Glutamatergic neuron (in vitro differentiated cells): ENCODE data around the gene PHF10. TPM values are rescaled to one million over a fixed set of nuclear protein-coding genes. Genes with fewer than 3 reads are reported as not detected.

Experiments
- DNase-seq: peaks from one replicate; pipeline ENCODE4 v3.0.0; 2022
- H3K27ac Mint-ChIP-seq: one replicate; pipeline ENCODE4 v1.8.0; 2020; ENCODE audit warnings: mild to moderate bottlenecking, mixed read lengths, inconsistent platforms; ENCODE audit not compliant: unreplicated experiment
- H3K27me3 Mint-ChIP-seq: one replicate; pipeline ENCODE4 v1.8.0; 2020; ENCODE audit warnings: mild to moderate bottlenecking, moderate library complexity, mixed read lengths, inconsistent platforms; ENCODE audit not compliant: unreplicated experiment
- H3K36me3 Mint-ChIP-seq: one replicate; pipeline ENCODE4 v1.8.0; 2020; ENCODE audit warnings: mild to moderate bottlenecking, mixed read lengths, inconsistent platforms; ENCODE audit not compliant: unreplicated experiment
- H3K4me1 Mint-ChIP-seq: one replicate; pipeline ENCODE4 v1.8.0; 2020; ENCODE audit warnings: mild to moderate bottlenecking, low read depth, mixed read lengths, inconsistent platforms; ENCODE audit not compliant: unreplicated experiment
- H3K4me3 Mint-ChIP-seq: one replicate; pipeline ENCODE4 v1.8.0; 2020; ENCODE audit warnings: mild to moderate bottlenecking, mixed read lengths, inconsistent platforms; ENCODE audit not compliant: unreplicated experiment
- H3K9me3 Mint-ChIP-seq: one replicate; pipeline ENCODE4 v1.8.0; 2020; ENCODE audit warnings: mild to moderate bottlenecking, moderate library complexity, mixed read lengths, inconsistent platforms; ENCODE audit not compliant: unreplicated experiment
- total RNA-seq: library from RNA; stranded (reverse); fragmentation: NEBNext Ultra II Directional; extraction: Animal tissue kit (Norgen Biotek cat#: 25700); gene quantifications from one replicate; pipeline ENCODE4 v1.2.1, GENCODE V29; 2021; ENCODE audit not compliant: unreplicated experiment
- TF ChIP-seq, protein P1 (sequence below): fragments of 200-600 bp; sonication (generic); IDR thresholded peaks from one replicate; pipeline ENCODE4 v1.5.0; 2021; ENCODE audit not compliant: partially characterized antibody, unreplicated experiment

The PHF10 gene
- total RNA-seq, 1 donor from 2014 or later: 21.2 TPM

DNA sequence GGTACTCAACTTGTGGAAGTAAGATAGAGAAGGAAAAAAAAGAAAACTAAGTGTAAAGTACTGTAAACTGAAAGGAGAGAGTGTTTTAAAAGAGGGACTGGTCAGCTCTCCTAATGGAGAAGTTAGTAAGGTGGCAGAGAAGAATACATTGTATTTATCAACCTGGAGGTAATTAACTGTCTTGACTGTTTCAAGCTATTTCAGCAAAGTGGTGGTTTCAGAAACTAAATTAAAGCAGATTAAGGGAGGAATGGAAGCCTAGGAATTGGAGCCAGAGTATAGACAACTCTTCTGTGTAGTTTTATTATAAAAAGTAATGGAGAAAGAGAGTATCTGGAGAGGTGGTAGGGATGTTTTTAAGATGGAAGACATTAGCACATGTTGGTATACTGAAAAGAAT is 2.7 kb upstream of the PHF10 start:
- Mint-ChIP-seq H3K4me3 (peak overlapping the region; percentile 11), H3K36me3 (no peaks in the 10 kb centered on the region)

GRCh38 chr6:169726049-169726400 is 1.7 kb upstream of the PHF10 start:
- H3K36me3 Mint-ChIP-seq: no peaks in the 10 kb centered on the region

More for the DNA sequence above, 2.7 kb upstream of the PHF10 start:
- TF ChIP-seq, protein P1, sequence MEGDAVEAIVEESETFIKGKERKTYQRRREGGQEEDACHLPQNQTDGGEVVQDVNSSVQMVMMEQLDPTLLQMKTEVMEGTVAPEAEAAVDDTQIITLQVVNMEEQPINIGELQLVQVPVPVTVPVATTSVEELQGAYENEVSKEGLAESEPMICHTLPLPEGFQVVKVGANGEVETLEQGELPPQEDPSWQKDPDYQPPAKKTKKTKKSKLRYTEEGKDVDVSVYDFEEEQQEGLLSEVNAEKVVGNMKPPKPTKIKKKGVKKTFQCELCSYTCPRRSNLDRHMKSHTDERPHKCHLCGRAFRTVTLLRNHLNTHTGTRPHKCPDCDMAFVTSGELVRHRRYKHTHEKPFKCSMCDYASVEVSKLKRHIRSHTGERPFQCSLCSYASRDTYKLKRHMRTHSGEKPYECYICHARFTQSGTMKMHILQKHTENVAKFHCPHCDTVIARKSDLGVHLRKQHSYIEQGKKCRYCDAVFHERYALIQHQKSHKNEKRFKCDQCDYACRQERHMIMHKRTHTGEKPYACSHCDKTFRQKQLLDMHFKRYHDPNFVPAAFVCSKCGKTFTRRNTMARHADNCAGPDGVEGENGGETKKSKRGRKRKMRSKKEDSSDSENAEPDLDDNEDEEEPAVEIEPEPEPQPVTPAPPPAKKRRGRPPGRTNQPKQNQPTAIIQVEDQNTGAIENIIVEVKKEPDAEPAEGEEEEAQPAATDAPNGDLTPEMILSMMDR: no peak
- Mint-ChIP-seq H3K4me1 (peaks cover 5% of the 10 kb centered on the region), H3K27me3 (peaks cover 11% of the 10 kb centered on the region), H3K27ac (no peak overlapping the region), H3K9me3 (peaks cover 14% of the 10 kb centered on the region)
- no peak for DNase-seq

DNA sequence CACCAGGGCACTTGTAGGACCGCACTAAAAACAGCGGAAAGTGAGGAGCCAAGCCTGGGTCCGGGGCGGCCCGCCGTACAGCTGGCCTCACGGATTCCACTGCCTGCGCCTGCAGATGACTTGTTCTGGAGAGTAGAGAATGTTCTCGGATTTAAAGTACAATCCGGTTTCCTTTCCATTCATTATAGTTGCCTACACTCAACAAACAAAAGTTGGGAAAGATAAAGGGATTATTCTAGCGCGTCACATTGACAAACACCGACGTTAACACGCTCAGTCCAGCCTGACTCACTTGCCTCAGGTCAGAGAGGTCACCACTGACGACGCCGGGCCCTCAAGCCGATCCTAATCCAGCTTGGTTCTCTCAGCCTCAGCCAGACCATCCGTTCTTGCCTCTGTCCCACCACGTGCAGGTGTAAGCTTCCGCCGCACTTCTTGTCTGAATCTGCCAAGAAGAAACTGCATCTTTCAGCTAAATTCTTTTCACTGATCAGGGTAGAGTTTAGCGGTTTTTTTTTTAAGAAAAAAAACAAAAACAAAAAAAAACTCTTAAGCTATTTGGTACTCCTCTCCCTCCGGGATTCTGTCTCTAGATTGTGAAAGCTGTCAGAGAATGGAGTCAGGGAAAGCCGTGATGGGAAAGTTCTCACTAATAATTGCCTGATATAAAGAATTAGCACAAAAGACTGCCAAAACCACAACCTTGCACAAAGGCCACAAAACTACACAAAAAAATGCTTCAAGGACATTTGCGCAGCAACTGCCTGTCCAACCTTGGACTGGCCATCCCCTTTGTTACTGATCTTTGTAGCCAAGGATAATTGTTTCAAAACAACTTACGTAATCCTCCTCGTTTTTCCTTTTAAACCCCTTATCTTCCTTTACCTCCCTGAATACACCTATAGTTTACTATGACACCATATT is 1.1 kb upstream of the PHF10 start:
- TF ChIP-seq, protein P1: no peak
- Mint-ChIP-seq H3K4me1 (peaks cover 5% of the 10 kb centered on the region), H3K9me3 (peaks cover 14% of the 10 kb centered on the region), H3K27ac (peak overlapping the region; percentile 80), H3K4me3 (peak overlapping the region; percentile 89), H3K36me3 (no peaks in the 10 kb centered on the region), H3K27me3 (peaks cover 11% of the 10 kb centered on the region)
- peak; percentile 70 for DNase-seq

More at GRCh38 chr6:169726049-169726400, 1.7 kb upstream of the PHF10 start:
- peaks cover 5% of the 10 kb centered on the region for H3K4me1 Mint-ChIP-seq
- H3K27me3 Mint-ChIP-seq: peaks cover 11% of the 10 kb centered on the region
- H3K27ac Mint-ChIP-seq: peak overlapping the region; percentile 80
- TF ChIP-seq, protein P1: no peak
- no peak for DNase-seq
- H3K9me3 Mint-ChIP-seq: peaks cover 14% of the 10 kb centered on the region
- peak overlapping the region; percentile 89 for H3K4me3 Mint-ChIP-seq

- Mint-ChIP-seq H3K36me3 (no peaks in the 10 kb centered on the region), H3K27me3 (peaks cover 11% of the 10 kb centered on the region), H3K27ac (no peak overlapping the region), H3K9me3 (peaks cover 14% of the 10 kb centered on the region), H3K4me3 (no peak overlapping the region), H3K4me1 (peaks cover 5% of the 10 kb centered on the region)
- peak; percentile 69 for DNase-seq
- TF ChIP-seq, protein P1: no peak
Observed at GRCh38 chr6:169723991-169724493, 258 bp downstream of the PHF10 start.
